GM21526 (cell line): Measurements from ENCODE around the gene ATP7B.

Experiments
- ATAC-seq: cut with Tn5 transposase; IDR thresholded peaks from one replicate; pipeline ENCODE4 v1.9.1; 2021; ENCODE audit warnings: moderate library complexity; ENCODE audit not compliant: unreplicated experiment, low FRiP score

The ATP7B gene

DNA sequence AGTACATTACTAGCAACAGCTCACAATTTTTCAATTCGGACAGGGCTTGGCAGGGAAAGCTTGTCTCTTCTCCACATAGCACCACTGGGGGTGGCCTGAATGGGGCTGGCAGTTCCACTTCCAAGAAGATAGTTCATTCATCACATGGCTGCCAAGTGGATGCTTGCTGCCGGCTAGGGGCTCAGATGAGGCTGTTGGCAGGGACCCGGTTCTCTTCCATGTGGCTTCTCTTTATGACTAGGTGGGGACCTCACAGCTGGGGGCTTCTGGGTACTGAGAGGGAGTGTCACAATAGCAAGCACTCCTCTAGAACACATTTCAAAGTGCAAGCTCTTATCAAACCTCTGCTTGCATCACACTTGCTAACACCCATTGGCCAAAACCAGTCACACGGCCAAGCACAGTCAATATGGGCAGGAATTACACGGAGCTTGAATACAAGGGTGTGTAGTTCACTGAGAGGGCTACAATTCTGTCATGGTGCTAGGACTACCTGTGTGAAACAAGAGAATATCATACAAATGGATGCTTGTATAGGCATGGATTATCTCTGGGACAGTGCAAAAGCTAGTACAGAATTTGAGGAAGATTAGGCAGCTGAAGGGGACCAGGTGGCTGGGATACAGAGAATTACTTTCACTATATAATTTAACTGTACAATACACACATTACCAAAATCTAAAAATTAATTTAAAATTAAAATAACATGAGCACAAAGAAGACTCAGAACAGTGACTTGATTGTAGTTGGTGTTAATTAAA is 32.3 kb downstream of the ATP7B start:
- no peak for ATAC-seq

DNA sequence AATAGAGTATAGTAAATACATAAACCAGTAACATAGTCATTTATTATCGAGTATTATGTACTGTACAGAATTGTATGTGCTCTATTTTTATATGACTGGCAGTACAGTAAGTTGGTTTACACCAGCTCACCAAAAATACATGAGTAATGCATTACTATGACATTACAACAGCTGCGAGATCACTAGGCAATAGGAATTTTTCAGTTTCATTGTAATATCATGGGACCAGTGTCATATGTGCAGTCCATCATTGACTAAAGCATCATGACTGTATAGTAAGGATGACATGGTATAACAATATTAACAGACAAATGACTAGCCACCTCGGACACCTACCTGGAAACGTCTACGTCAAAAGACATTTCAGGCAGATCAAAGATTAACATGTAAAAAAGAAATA is 33.6 kb downstream of the ATP7B start:
- ATAC-seq: no peak

DNA sequence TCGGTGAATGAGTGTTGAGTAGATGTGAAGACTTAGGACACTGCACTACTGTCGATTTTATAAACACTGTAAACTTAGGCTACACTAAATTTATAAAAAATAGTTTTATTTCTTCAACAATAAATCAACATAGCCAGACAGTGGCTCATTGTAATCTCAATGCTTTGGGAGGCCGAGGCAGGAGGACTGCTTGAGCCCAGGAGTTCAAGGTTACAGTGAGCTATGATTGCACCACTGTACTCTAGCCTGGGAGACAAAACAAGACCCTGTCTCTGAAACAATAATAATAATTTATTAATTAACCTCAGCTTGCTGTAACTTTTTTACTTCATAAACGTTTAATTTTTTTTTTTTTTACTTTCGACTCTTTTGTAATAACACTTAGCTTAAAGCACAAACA is 34.4 kb downstream of the ATP7B start:
- ATAC-seq: no peak

DNA sequence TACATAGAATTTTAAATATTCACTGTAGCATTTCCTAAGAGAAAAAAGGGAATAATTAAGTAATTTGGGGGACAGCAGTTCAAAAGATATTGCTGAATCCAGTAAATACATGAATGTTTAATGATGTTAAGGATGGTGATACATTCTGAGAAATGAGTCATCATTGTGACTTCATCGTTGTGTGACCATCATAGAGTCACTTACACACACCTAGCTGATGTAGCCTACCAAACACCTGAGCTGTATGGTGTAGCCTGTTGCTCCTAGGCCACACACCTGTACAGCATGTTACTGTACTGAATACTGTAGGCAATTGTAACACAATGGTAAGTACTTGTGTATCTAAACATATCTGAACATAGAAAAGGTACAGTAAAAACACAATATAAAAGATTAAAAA is 34.8 kb downstream of the ATP7B start:
- no peak for ATAC-seq

DNA sequence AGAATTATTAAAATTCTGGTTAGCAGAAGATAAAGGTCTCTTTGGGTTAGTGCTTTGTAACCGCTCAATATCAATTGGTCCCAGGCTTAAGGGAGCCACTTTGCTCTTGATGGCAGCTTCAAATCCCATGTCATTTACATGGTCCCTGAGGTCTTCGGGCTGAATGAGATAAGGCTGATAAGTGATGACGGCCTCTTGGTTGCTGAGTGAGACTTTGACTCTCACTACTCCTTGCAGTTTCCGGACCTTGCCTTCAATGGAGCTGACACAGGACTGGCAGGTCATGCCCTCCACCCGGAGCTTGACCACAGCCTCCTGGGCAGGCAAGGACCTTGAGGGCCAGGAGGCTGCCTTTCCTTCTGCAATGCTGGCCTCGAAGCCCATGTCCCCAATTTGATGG is 36.8 kb downstream of the ATP7B start:
- ATAC-seq: no peak

DNA sequence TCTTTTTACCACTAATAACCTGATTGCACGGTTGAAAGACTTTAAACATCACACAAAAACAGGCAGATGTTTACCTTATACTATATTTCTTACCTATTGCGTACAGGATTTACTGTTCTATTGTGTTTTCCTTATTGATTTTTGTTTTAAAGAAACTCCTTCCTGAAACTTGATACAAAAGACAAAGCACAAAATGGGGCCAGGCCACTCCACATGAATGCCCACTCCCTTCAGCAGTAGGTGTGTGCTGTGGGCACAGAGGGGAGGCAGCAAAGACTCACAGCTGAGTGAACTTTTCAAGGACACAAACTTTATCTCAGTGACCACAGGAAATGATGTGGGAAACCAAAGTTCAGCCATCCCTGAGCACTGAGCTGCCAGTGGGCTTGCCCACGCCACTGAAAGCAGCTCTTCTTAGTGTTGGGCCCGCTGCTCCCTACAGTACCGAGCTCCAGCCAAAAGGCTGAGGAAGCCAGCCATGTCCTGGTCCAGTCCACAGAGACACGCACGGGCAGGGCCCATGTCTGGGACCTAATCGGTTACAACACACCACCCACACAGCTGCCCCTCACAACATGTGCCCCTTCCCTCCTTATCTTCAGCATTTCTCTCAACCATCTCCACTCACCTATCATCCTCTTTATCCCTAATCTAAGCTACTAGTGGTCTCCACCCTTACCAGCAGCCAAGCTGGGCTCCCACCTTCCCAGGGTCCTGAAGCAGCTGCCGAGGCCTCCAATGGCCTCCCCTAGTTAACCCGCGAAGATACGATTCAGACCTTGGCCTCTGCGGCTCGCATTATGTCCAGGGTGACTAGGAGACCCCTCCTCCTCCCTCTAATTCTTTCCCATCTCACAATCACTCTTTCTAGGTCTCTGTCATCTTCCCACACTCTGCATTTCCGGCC is 39.5 kb downstream of the ATP7B start:
- ATAC-seq: no peak

DNA sequence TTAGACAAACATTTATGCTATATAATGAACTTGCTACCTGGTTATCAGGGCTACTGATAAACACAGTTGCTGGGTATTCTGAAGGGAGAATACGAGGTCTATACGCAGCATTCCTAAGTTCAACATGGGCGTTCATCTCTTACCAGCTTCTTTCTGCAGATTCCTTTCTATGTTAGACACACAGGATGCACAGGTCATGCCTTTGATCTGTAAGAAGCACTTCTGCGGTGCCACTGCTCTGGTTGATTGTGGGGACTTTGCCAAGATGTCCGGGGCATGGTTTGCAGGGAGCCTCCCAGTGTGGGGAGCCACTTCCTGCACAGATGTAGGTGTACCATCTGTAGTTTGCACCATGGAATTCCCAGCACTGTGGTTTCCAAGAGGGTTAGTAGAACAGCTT is 40.9 kb downstream of the ATP7B start:
- no peak for ATAC-seq

DNA sequence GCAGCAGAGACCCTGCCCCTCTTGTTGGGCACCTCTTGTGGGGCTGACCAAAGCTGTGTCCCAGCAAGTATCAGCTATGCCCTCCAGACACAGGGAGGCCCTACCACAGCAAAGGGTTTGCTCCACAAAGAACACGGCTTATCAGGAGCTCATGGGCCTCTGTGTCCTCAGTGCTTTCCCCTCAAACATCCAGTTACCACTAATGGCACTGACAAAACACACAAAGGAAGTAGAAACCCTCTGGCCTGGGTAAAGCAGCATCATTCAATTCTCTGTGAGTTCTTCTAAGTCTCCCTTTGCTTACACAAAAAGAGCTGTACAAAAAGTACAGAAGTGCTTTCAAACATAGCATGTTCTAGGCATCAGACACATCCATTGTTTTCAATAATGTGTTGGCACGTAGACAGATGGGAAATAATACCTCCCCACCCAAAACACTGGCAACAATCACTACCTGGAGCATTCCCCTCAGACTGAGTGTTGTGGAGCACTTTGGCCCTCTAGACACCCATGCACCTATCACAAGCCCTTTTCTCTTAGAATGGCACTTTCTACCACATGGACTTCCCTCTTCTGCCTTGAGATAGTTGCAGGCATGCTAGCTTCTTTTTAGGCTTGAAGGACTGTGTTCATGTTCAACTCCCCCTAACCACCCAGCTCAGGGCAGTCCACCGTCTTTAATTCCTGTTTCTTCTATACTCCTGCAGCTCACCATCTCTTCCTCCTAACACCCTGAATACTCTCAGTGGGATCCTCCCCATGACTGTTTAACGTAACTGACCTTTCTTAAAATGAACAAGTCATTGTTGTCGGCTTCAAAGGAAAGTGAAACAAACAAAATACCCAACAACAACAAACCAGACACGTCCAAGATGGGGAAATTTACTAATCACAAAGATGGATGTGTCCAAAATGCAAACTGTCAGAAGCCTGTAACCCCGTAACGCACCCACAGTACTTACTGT is 43.5 kb downstream of the ATP7B start:
- ATAC-seq: no peak

DNA sequence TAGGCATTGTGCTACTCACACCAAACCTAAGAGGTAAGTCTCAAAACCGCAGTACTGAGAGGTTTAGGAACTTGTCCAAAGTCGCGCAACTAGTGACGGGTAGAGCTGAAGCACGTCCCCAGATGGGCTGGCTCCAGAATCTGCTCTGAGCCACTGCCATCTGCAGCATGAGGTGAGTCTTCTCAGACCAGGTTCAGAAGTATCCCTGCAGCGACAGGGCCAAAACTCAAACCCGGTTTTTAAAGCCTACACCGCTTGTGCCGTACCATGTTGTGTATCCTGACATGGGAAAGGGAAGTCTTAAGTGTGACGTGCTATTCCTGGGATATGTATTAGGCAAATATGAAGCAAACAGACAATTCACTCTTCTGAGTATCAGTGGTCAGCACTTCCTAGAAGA is 45.1 kb downstream of the ATP7B start:
- no peak for ATAC-seq

DNA sequence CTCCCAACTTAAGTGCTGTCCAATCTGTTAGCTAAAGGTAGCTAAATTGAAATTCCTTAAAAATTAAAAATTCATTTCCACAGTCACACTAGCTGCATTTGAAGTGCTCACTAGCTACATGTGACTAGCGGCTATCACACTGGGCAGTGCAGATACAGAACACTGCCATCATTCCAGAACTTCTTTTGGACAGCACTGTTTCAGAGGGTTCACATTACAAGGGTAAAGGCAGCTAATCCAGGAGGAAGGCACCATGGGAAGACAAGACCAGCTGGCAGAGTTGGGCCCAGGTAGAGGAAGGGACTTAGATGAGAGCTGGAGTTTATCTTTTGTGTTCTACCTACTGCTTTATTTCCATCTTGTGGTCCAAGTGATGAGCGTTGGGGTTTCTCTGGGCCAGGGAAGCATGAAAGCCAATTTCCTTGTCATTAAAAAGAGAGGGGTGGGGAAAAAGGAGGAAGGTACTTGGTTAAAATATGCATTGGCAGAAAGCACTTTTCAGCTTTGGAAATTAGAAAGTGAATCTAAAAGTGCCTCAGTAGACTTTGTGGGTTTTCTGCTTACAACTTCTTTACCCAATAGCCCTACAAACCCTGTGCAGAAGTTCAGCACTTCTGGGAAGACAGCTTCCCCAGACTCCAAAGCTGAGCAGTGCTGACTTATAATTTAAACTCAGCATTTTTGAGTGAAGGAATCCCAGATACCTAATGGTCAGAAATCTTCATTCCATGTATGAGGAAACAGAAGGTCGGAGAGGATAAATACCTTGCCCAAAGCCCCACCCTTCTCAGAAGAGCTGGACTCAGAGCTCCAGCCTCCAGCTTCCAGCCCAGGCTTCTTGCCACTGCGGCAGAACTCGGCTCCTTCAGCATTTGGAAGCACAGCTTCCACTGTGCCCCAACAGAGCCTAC is 49.5 kb downstream of the ATP7B start:
- ATAC-seq: no peak

DNA sequence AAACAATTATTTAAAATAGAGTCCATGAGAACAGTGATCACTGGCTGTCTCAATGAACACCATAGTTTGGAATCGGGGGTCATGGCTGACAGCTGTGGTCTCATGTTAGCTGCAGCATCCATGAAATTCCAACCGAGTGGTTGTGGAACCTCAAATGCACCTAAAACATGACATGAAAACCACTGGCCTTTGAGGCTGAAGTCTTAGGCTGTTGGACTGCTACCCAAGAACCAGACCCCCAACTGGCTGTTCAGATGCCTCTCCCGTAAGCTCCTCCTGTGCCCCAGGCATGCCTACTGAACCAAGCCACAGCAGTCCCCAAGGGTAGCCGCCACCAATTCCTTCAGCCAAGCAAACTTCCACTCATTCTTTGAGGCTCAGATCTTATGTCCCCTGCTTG is 50.5 kb downstream of the ATP7B start:
- no peak for ATAC-seq

DNA sequence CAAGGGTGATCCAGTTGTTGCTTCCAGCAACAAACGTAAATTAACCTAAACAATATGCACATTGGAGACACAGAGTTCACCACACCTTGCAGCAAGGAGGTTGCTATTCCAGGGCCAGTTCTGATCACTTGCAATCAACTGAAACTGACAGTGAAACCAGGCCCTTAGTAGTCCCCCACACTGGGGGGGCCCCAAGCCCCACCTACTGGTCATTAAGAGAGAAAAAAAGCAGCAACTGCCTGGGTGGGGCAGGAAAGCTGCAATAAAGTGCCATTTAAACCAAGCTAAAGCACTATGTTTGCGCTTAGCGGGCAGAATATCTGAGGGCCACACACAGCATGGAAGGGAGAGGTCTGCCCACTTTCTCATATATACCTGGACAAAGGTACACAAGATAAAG is 51.5 kb downstream of the ATP7B start:
- ATAC-seq: peak; percentile 91

DNA sequence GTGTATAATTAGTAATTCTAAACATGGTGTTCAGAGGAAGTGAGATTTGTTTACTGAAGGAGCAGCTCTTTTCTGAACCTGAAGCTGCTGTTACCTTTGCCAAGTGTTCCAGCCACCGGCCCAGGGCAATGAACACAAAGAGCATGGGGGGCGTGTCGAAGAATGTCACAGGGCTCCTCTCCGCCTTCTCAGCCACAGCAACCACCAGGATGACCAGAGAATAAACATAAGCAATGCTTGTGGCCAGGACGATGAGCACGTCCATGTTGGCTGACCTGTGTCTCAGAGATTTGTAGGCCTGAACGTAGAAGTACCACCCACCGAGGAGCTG is 53.1 kb downstream of the ATP7B start:
- ATAC-seq: no peak

DNA sequence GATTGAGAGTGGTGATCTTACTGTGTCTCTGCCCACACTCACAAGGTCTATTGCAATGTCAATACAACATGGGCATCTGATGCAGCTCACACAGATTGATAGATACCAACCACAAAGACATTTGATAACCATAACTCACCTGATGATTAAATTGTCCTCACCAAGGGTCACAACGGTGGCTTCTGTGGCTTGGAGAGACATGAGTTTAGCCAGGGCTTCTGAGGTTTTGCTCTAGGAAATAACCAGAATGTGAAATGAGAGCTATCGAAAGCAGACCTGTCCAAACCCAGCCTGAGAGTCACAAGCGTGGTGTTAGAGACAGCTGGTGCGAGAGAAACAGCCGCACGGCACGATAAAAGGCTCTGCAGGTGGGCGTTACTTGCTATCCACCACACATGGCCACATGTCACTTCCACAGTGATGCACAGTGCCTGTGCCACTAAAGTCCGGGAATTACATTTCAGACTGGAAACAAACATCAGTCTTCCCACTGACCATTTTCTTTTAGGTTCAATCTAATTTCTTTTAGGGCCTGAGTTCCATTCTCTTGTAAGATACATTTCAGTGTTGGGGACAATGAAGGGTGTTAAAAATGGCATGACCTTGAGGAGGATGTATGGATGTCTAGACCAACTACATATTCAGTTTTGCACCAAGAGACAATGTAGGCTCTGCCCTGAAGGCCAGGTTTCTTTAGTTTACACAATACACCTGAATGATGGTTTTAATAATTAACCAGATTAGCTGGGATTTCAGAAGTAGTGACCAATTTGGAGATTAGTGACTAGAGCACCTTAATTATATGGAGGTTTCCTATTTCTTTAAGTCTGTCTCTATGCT is 53.7 kb downstream of the ATP7B start:
- ATAC-seq: no peak

DNA sequence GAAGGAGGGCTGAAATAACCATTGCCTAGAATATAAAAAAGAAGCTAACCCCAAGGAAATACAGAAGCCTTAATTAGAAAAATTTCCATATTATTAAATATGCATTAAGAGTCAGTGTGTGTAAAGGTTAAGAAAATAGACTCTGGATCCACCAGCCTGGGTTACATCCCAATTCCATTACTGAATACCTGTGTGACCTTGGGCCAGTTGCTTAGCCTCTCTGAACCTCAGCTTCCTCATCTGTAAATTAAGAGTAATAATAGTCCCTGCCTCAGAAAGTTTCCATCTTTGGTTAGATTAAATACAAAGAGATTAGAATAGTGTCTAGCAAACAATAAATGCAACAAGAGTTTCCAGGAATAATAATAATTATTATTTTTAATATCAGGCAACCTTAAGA is 54.5 kb downstream of the ATP7B start:
- ATAC-seq: no peak

DNA sequence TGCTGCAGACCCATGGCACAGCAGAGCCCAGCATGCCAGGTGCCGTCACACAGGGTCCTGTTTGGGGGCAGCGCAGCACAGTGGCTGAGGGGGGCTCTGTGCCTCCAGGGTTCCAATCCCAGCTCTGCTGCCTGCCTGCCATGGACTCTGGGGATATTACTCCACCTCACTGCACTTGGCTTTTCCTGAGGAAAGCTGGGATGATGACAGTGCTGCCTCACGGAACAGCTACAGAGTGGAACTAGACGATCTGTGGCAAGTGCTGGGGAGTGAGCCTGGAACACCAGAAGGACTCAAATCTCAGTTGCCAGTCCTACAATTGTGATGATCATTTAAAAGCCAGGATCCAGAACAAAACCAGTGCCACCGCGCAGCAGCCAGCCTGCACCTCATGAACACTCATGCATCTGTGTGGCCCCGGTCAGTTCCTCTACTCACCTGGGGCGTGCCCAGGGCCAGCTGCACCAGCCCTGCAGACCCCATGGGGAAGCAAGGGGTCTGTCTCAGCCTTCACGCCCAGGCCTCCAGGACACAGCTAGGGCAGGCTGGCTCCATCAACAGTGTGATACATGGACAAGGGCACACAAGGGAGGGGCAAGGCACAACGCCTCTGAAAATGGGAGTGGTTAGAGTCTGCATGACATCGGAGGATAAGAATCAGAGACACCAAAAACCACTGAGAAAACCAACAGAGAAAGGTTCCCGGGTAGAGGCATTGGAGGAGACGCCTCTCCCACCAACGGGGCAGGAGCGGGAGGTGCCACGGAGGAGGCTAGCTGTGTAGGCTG is 55.2 kb downstream of the ATP7B start:
- ATAC-seq: no peak

DNA sequence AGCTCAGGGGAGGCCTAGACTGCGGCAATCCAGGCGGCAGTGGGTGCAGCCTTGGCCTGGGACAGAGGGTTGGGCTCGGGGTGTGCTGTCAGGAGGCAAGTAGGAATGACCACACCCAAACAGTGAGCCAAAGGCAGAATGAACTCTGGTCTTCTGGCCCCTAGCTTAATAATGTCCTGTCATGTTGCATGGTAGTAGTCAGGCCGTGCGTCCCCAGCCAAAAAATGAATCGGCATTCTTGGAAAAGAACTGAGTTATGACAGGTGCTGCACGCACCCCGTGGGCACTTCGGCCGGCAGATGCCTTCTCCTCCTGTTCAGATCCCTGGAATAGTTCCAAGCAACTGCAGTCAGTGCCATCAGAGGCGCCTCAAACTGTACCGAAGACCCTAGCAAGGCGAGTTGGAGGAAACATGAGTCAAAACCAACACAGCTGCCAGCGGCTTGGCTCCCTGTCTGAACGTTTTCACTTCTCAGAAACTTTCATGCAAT is 55.9 kb downstream of the ATP7B start:
- no peak for ATAC-seq
